ENCODE data around the gene SETBP1. TPM values are rescaled to one million over a fixed set of nuclear protein-coding genes. Genes with fewer than 3 reads are reported as not detected.

SETBP1 gene
- total and polyA plus RNA-seq, 9 of the 15 experiments (the other 6 are each of a cell fraction or from before 2014, with no cell fraction given) = under 0.01 to 0.13 (median 0.04) TPM

DNA sequence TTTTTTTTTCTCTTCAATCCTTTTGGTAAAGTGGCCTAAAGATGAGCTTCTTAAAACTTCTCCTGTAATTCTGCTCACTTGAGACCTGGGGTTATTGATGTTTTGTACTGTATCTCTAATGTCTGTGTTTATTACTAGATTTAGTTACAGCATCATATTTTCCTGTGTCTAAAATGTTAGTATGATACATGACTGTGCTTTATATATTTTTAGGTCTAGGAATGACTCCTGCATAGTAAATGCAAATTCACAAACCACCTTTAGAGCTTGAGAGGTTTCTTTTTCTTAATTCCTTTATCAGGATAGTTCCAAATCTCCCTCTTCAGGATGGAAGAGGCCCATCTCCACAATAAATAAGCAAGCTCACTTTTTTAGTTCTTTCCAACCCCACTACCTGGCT is 197.6 kb downstream of the SETBP1 start:
- H3K27ac ChIP-seq (ENCODE audit: extremely low read depth, low read depth, low read length) = no peak overlapping the region
- no peaks in the 10 kb centered on the region for H3K9me1 ChIP-seq (ENCODE audit: control insufficient read depth, insufficient read depth, low read length)
- POLR2A ChIA-PET = no interaction called here
- no peaks in the 10 kb centered on the region for H3K79me2 ChIP-seq (ENCODE audit: control insufficient read depth, insufficient read depth, low read length)
- H4K20me1 ChIP-seq (replicated peaks; ENCODE audit: control insufficient read depth, insufficient read depth, low read length) = no peaks in the 10 kb centered on the region
- no peak overlapping the region for H3K9ac ChIP-seq (ENCODE audit: insufficient read depth in 1 of 2, low read depth in 2 of 2, low read length in 2 of 2)
- H3K4me2 ChIP-seq (ENCODE audit: insufficient read depth, low read length) = no peak overlapping the region
- H3K4me3 ChIP-seq = no peak overlapping the region
- DNase-seq (ENCODE audit: extremely low read depth in 1 of 4, low spot score in 3 of 4) = no peak
- intact Hi-C loops (cut with micrococcal nuclease) = no loop called here
- CTCF ChIA-PET (ENCODE audit: low intra/inter-chr PET ratio) = no interaction called here
- H3K36me3 ChIP-seq (ENCODE audit: control insufficient read depth, insufficient read depth, low read length) = no peaks in the 10 kb centered on the region
- H3K4me1 ChIP-seq (replicated peaks in 1 of 2; ENCODE audit: control insufficient read depth in 2 of 2, insufficient read depth in 2 of 2, low read length in 2 of 2) = no peaks in the 10 kb centered on the region
- no peaks in the 10 kb centered on the region for H3K27me3 ChIP-seq (ENCODE audit: control insufficient read depth in 2 of 2, insufficient read depth in 2 of 2, low read length in 2 of 2)
- FAIRE-seq = no peak
- no peak for ATAC-seq
- BruUV-seq (replicated peaks) = no TSS peak
- H2AFZ ChIP-seq (ENCODE audit: low read depth, low read length) = no peak overlapping the region
- no peaks in the 10 kb centered on the region for H3K9me3 ChIP-seq (replicated peaks; ENCODE audit: control insufficient read depth, insufficient read depth, low read depth, low read length)
- TF ChIP-seq ARID2 (IDR thresholded peaks at IDR 0.05) (no peak), CSDE1 (IDR thresholded peaks at IDR 0.05) (no peak), TCF3 (CRISPR knock-in tag; IDR thresholded peaks at IDR 0.05) (no peak), ZNF589 (CRISPR knock-in tag; IDR thresholded peaks at IDR 0.05; ENCODE audit: low read depth) (no peak), PHF8 (IDR thresholded peaks at IDR 0.05; ENCODE audit: borderline replicate concordance, low read length) (no peak), CAMTA2 (CRISPR knock-in tag; conservative IDR thresholded peaks at IDR 0.05) (no peak), U2AF1 (optimal IDR thresholded peaks at IDR 0.05; ENCODE audit: low read depth, low read length) (no peak), TRIM28 (IDR thresholded peaks at IDR 0.05) (no peak), ZNF695 (CRISPR knock-in tag; IDR thresholded peaks at IDR 0.05) (no peak)
- TF ChIP-seq, protein P1, sequence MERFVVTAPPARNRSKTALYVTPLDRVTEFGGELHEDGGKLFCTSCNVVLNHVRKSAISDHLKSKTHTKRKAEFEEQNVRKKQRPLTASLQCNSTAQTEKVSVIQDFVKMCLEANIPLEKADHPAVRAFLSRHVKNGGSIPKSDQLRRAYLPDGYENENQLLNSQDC (CRISPR knock-in tag; IDR thresholded peaks at IDR 0.05) = no peak
- TF ChIP-seq, protein P2, sequence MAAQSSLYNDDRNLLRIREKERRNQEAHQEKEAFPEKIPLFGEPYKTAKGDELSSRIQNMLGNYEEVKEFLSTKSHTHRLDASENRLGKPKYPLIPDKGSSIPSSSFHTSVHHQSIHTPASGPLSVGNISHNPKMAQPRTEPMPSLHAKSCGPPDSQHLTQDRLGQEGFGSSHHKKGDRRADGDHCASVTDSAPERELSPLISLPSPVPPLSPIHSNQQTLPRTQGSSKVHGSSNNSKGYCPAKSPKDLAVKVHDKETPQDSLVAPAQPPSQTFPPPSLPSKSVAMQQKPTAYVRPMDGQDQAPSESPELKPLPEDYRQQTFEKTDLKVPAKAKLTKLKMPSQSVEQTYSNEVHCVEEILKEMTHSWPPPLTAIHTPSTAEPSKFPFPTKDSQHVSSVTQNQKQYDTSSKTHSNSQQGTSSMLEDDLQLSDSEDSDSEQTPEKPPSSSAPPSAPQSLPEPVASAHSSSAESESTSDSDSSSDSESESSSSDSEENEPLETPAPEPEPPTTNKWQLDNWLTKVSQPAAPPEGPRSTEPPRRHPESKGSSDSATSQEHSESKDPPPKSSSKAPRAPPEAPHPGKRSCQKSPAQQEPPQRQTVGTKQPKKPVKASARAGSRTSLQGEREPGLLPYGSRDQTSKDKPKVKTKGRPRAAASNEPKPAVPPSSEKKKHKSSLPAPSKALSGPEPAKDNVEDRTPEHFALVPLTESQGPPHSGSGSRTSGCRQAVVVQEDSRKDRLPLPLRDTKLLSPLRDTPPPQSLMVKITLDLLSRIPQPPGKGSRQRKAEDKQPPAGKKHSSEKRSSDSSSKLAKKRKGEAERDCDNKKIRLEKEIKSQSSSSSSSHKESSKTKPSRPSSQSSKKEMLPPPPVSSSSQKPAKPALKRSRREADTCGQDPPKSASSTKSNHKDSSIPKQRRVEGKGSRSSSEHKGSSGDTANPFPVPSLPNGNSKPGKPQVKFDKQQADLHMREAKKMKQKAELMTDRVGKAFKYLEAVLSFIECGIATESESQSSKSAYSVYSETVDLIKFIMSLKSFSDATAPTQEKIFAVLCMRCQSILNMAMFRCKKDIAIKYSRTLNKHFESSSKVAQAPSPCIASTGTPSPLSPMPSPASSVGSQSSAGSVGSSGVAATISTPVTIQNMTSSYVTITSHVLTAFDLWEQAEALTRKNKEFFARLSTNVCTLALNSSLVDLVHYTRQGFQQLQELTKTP (IDR thresholded peaks at IDR 0.05; ENCODE audit: low read depth in 1 of 2, partially characterized antibody in 2 of 2) = no peak
- in situ Hi-C loops (cut with MboI) = no loop called here
